Measurements from ENCODE around the gene HOOK2.

GRCh38 chr19:12752056-12752781 is 23.1 kb downstream of the HOOK2 start:
- no peak for TF ChIP-seq EZH2 (IDR thresholded peaks at IDR 0.05; ENCODE audit: low read depth, unreplicated experiment)
- TF ChIP-seq CTCF (conservative IDR thresholded peaks at IDR 0.05; ENCODE audit: low read depth in 2 of 2): no peak
- no peak for TF ChIP-seq REST (IDR thresholded peaks at IDR 0.05; ENCODE audit: unreplicated experiment)
- no peak for TF ChIP-seq POLR2AphosphoS5 (IDR thresholded peaks at IDR 0.05; ENCODE audit: low read depth)
- no peak for TF ChIP-seq ZNF331 (CRISPR knock-in tag; IDR thresholded peaks at IDR 0.05; ENCODE audit: low read depth)
- no peak for TF ChIP-seq EZH2phosphoT487 (IDR thresholded peaks at IDR 0.05; ENCODE audit: unreplicated experiment)
- TF ChIP-seq JUNB (IDR thresholded peaks at IDR 0.05; ENCODE audit: unreplicated experiment): no peak
- TF ChIP-seq CREB1 (CRISPR knock-in tag; IDR thresholded peaks at IDR 0.05; ENCODE audit: low read depth): no peak
- TF ChIP-seq NANOG (IDR thresholded peaks at IDR 0.05; ENCODE audit: borderline replicate concordance): no peak
- TF ChIP-seq STAT1 (IDR thresholded peaks at IDR 0.05; ENCODE audit: unreplicated experiment): no peak
- no peak for TF ChIP-seq ETS1 (IDR thresholded peaks at IDR 0.05)
- TF ChIP-seq ZNF114 (CRISPR knock-in tag; IDR thresholded peaks at IDR 0.05): no peak
